Type B pancreatic cell (in vitro differentiated cells): Measurements from ENCODE around the gene NUP210L. TPM values are rescaled to one million over a fixed set of nuclear protein-coding genes. Genes with fewer than 3 reads are reported as not detected.
"Not testable (repeated sequence)": the region's sequence is repeated elsewhere in the genome, so short reads cannot be mapped to it uniquely, and the experiment has no call there.

Experiments
- DNase-seq: peaks from one replicate; pipeline ENCODE4 v3.0.0; 2021; ENCODE audit warnings: mixed read lengths; ENCODE audit not compliant: unreplicated experiment; ENCODE audit errors: extremely low spot score
- H3K27ac Mint-ChIP-seq: 2 replicates; pipeline ENCODE4 v1.8.0; 2021; ENCODE audit warnings: mild to moderate bottlenecking, mixed read lengths
- H3K27me3 Mint-ChIP-seq: 2 replicates; pipeline ENCODE4 v1.8.0; 2021; ENCODE audit warnings: mixed read lengths
- H3K36me3 Mint-ChIP-seq: 2 replicates; pipeline ENCODE4 v1.8.0; 2021; ENCODE audit warnings: mixed read lengths
- H3K4me1 Mint-ChIP-seq: one replicate; pipeline ENCODE4 v1.8.0; 2021; ENCODE audit warnings: mixed read lengths; ENCODE audit not compliant: unreplicated experiment
- H3K4me3 Mint-ChIP-seq: 2 replicates; pipeline ENCODE4 v1.8.0; 2021; ENCODE audit warnings: mild to moderate bottlenecking, mixed read lengths
- H3K9me3 Mint-ChIP-seq: 2 replicates; pipeline ENCODE4 v1.8.0; 2021; ENCODE audit warnings: mixed read lengths
- total RNA-seq: library from RNA; stranded (reverse); gene quantifications from 2 replicates; pipeline ENCODE4 v1.2.1, GENCODE V29; 2021; ENCODE audit warnings: low replicate concordance
- TF ChIP-seq, protein P1 (sequence below): fragments of 200-600 bp; sonication (generic); conservative IDR thresholded peaks from 2 replicates; pipeline ENCODE4 v1.5.0; 2021; ENCODE audit warnings: antibody characterized with exemption, mild to moderate bottlenecking

The NUP210L gene
- total RNA-seq, 1 donor from 2014 or later: not detected

DNA sequence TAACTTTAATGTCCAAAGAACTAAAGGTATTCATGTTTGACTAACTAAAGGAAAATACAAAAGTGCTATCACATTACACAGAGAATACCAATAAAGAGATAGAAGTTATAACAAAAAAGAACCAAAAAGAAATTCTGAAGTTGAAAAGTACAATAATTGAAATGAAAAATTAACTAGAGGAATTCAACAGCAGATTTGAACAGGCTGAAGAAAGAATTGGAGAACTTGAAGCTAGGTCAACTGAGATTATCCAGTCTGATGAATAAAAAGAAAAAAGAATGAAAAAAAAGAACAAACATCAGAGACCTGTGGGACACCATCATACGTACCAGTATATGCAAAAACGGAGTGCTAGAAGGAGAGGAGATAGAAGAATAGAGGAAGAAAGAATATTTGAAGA lies 78.5 kb downstream of the NUP210L start:
- Mint-ChIP-seq H3K4me1 (no peaks in the 10 kb centered on the region), H3K36me3 (no peaks in the 10 kb centered on the region), H3K9me3 (no peaks in the 10 kb centered on the region), H3K4me3 (no peak overlapping the region), H3K27ac (no peak overlapping the region), H3K27me3 (peaks cover 4% of the 10 kb centered on the region)
- TF ChIP-seq, protein P1, sequence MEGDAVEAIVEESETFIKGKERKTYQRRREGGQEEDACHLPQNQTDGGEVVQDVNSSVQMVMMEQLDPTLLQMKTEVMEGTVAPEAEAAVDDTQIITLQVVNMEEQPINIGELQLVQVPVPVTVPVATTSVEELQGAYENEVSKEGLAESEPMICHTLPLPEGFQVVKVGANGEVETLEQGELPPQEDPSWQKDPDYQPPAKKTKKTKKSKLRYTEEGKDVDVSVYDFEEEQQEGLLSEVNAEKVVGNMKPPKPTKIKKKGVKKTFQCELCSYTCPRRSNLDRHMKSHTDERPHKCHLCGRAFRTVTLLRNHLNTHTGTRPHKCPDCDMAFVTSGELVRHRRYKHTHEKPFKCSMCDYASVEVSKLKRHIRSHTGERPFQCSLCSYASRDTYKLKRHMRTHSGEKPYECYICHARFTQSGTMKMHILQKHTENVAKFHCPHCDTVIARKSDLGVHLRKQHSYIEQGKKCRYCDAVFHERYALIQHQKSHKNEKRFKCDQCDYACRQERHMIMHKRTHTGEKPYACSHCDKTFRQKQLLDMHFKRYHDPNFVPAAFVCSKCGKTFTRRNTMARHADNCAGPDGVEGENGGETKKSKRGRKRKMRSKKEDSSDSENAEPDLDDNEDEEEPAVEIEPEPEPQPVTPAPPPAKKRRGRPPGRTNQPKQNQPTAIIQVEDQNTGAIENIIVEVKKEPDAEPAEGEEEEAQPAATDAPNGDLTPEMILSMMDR: no peak
- DNase-seq: no peak

DNA sequence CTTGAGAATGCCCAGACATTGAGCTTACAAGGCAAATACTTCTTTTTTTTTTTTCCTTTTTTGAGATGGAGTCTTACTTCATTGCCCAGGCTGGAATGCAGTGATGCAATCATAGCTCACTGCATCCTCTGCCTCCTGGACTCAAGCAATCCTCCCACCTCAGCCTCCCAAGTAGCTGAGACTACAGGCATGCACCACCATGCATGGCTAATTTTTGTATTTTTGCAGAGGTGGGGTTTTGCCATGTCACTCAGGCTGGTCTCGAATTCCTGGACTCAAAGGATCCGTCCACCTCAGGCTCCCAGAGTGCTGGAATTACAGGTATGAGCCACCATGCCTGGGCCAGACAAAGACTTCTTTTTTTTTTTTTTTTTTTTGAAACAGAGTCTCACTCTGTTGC lies 79.1 kb downstream of the NUP210L start:
- TF ChIP-seq, protein P1: no peak
- DNase-seq: no peak
- Mint-ChIP-seq H3K27me3 (peaks cover 5% of the 10 kb centered on the region), H3K27ac (no peak overlapping the region), H3K4me1 (no peaks in the 10 kb centered on the region), H3K4me3 (no peak overlapping the region), H3K36me3 (no peaks in the 10 kb centered on the region), H3K9me3 (no peaks in the 10 kb centered on the region)

DNA sequence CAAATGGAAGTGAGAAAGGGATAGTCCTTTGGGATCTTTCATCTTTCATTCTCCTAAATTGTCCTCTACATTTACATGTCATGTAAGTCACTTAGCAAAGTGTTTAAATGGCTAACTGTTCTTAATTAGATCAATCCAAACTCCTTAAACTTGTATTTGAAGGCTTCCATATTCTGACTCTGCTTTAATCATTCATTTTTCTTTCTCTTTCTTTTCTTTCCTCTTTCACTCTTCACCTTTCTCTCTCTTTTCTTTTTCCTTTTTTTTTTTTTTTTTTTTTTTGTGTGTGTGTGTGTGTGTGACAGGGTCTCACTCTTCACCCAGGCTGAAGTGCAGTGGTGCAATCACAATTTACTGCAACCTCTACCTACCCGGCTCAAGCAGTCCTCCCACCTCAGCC lies 92.6 kb downstream of the NUP210L start:
- no peaks in the 10 kb centered on the region for H3K4me1 Mint-ChIP-seq
- H3K4me3 Mint-ChIP-seq: no peak overlapping the region
- TF ChIP-seq, protein P1: no peak
- H3K27me3 Mint-ChIP-seq: peaks cover 4% of the 10 kb centered on the region
- no peak for DNase-seq
- H3K27ac Mint-ChIP-seq: no peak overlapping the region
- H3K36me3 Mint-ChIP-seq: no peaks in the 10 kb centered on the region
- H3K9me3 Mint-ChIP-seq: no peaks in the 10 kb centered on the region

DNA sequence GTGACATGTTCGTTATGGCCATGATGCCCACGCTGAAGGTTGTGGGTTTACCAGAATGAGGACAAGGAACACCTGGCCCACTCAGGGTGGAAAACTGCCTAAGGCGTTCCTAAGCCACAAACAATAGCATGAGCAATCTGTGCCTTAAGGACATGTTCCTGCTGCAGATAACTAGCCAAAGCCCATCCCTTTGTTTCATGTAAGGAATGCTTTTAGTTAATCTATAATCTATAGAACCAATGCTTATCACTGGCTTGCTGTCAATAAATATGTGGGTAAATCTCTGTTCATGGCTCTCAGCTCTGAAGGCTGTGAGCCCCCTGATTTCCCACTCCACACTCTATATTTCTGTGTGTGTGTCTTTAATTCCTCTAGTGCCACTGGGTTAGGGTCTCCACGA lies 107.4 kb downstream of the NUP210L start:
- not testable (repeated sequence) for H3K27ac Mint-ChIP-seq, H3K4me3 Mint-ChIP-seq, H3K36me3 Mint-ChIP-seq, DNase-seq, H3K9me3 Mint-ChIP-seq, H3K4me1 Mint-ChIP-seq
- peaks cover 20% of the 10 kb centered on the region for H3K27me3 Mint-ChIP-seq

DNA sequence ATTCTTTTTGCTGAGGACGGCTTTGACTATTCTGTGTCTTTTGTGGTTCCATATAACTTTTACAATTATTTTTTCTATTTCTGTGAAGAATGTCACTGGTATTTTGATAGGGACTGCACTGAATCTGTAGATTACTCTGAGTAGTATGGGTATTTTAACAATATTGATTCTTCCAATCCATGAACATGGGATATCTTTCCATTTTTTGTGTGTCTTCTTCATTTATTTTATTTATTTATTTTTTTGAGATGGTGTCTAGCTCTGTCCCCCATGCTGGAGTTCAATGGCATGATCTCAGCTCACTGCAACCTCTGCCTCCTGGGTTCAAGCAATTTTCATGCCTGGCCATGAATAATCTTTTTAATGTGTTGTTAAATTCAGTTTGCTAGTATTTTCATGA lies 121.2 kb downstream of the NUP210L start:
- H3K4me1 Mint-ChIP-seq, H3K9me3 Mint-ChIP-seq, DNase-seq, H3K36me3 Mint-ChIP-seq, H3K27ac Mint-ChIP-seq, H3K4me3 Mint-ChIP-seq, H3K27me3 Mint-ChIP-seq: not testable (repeated sequence)

DNA sequence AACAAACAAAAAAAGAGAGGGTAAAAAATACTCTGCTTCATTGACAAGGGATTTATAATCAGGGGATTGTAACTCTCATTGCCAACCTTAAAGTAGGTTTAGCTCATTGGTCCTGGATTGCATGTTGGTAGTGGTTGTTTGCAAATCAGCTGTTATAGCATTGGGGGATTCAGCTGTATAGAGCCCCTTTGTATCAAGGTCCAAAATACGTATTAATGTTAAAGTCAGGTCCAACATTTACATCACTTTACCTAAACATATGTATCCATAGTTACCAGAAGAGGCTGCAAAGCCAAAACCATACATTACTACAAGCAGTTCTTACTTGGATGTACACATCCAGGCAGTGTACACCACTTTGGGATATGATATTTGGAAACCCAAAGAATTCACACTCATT lies 134.9 kb downstream of the NUP210L start:
- no peaks in the 10 kb centered on the region for H3K4me1 Mint-ChIP-seq
- H3K4me3 Mint-ChIP-seq: no peak overlapping the region
- no peaks in the 10 kb centered on the region for H3K36me3 Mint-ChIP-seq
- no peak for DNase-seq
- H3K27me3 Mint-ChIP-seq: no peaks in the 10 kb centered on the region
- no peak overlapping the region for H3K27ac Mint-ChIP-seq
- TF ChIP-seq, protein P1: no peak
- H3K9me3 Mint-ChIP-seq: no peaks in the 10 kb centered on the region

DNA sequence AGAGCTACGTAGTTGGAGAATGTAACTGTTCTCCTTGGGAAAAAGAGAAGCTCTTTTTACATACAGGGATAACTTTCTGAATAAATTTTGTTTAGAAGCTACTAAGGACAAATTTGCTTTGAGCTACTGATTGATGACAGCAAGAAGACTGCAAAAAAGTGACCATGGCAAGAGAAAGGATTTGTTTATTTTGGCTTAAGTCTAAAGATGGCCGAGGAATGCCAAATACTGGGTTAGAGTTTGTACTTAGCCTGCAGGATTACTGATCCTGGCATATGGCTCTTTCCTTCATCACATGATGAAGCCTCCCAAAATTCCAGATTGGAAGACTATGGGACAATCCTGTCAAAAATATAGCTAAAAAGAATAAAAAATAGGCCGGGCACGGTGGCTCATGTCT lies 135.6 kb downstream of the NUP210L start:
- TF ChIP-seq, protein P1: no peak
- H3K27me3 Mint-ChIP-seq: no peaks in the 10 kb centered on the region
- H3K27ac Mint-ChIP-seq: no peak overlapping the region
- no peaks in the 10 kb centered on the region for H3K9me3 Mint-ChIP-seq
- H3K4me1 Mint-ChIP-seq: no peaks in the 10 kb centered on the region
- H3K36me3 Mint-ChIP-seq: no peaks in the 10 kb centered on the region
- DNase-seq: no peak
- H3K4me3 Mint-ChIP-seq: no peak overlapping the region
